Esophagus squamous epithelium (tissue), 4 donors: ENCODE data around the gene BLOC1S4.

Experiments
- POLR2A ChIP-seq, 4 donors: fragments of 450-650 bp; IDR thresholded peaks; one replicate each; pipeline ENCODE4 v1.6.1; 2017; ENCODE audit warnings: antibody characterized with exemption in 4 of 4, mild to moderate bottlenecking in 4 of 4, moderate library complexity in 3 of 4
- TF ChIP-seq, protein P1 (sequence below), 6 experiments: fragments of 450-650 bp in 4 of 6; fragments of 200-600 bp in 2 of 6; sonication (generic) in 2 of 6; IDR thresholded peaks; one replicate each; pipeline ENCODE4 v1.5.1; 2016 to 2019; ENCODE audit warnings: antibody characterized with exemption in 6 of 6, mild to moderate bottlenecking in 4 of 6, moderate library complexity in 4 of 6

DNA sequence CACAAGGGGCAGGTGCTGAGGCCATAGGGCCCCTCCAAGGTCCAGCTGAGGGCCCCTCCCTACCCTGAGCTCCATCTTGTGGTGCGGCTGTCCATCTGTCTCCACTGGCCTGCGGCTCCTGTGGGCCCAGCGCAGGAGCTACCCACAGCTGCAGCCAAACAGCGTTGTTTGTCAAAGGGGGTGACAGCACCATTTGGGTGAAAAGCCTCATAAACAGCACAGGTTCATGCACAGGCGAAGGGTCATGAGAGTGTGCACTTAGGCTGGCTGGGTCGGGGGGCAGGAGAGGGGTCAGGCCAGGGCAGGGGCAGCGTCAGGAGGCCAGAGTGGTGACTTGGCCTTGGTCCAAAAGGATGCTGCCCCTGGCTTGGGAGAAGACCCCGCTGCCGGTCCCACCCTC is 32.3 kb downstream of the BLOC1S4 start:
- TF ChIP-seq, protein P1, sequence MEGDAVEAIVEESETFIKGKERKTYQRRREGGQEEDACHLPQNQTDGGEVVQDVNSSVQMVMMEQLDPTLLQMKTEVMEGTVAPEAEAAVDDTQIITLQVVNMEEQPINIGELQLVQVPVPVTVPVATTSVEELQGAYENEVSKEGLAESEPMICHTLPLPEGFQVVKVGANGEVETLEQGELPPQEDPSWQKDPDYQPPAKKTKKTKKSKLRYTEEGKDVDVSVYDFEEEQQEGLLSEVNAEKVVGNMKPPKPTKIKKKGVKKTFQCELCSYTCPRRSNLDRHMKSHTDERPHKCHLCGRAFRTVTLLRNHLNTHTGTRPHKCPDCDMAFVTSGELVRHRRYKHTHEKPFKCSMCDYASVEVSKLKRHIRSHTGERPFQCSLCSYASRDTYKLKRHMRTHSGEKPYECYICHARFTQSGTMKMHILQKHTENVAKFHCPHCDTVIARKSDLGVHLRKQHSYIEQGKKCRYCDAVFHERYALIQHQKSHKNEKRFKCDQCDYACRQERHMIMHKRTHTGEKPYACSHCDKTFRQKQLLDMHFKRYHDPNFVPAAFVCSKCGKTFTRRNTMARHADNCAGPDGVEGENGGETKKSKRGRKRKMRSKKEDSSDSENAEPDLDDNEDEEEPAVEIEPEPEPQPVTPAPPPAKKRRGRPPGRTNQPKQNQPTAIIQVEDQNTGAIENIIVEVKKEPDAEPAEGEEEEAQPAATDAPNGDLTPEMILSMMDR (IDR thresholded peaks at IDR 0.05): no peak
- no peak for TF ChIP-seq POLR2A (IDR thresholded peaks at IDR 0.05)
